Measurements from ENCODE around the gene NDUFA5. TPM values are rescaled to one million over a fixed set of nuclear protein-coding genes. Genes with fewer than 3 reads are reported as not detected.
"Not testable (repeated sequence)": the region's sequence is repeated elsewhere in the genome, so short reads cannot be mapped to it uniquely, and the experiment has no call there.

NDUFA5 gene
- total RNA-seq, 2 experiments from 2014 or later, result 50.8 to 74.9 TPM

DNA sequence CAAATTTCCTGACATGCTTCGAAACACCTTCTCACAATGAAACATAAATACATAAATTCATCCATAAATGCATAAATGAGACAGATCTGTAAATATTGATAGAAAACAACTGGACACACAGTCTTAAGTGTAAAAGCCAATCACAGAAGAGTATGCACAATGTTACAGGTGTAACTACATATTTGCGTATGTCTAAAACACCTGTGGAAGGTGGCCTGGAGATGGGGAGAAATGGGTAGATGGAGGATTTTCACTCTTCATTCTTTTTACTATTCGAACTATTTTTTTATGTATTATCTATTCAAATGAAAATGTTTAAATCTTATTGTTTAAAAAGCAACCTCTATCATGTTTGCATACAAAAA, 24.1 kb downstream of the NDUFA5 start:
- Histone ChIP-seq H3K9me3 (ENCODE audit: low read length) (no peaks in the 10 kb centered on the region), H3K27ac (ENCODE audit: low read depth, low read length, poor library complexity, severe bottlenecking) (no peak overlapping the region), H3K79me2 (ENCODE audit: insufficient read depth, low read depth, low read length) (0 out of 2 replicates have a peak, but pooled peaks cover 3% of the 10 kb centered on the region), H2AFZ (ENCODE audit: low read length) (no peak overlapping the region), H3K9me2 (ENCODE audit: insufficient read depth, low read length) (no peaks in the 10 kb centered on the region), H3K36me3 (ENCODE audit: insufficient read depth, low read length) (no peaks in the 10 kb centered on the region), H4K20me1 (ENCODE audit: insufficient read depth, low read length) (no peaks in the 10 kb centered on the region; the same call in 1 of the 2 replicates), H3K4me3 (ENCODE audit: low read depth, low read length, poor library complexity, severe bottlenecking) (no peak overlapping the region), H3K4me2 (ENCODE audit: low read length) (no peak overlapping the region), H3K4me1 (ENCODE audit: insufficient read depth, low read length, poor library complexity, severe bottlenecking) (no peaks in the 10 kb centered on the region)
- CTCF ChIA-PET (ENCODE audit: unreplicated experiment), result no interaction called here
- no TSS peak for BruUV-seq (replicated peaks)
- intact Hi-C loops (cut with micrococcal nuclease; ENCODE audit: unreplicated experiment), result no loop called here
- POLR2A ChIA-PET, result interaction anchor here (1.6 kb wide), 1 partner anchor 13 kb away, joined by 5 read pairs; no protein-coding TSS in a partner anchor
- TF ChIP-seq CTCF (conservative IDR thresholded peaks at IDR 0.05; ENCODE audit: low read length) (no peak), EZH2phosphoT487 (IDR thresholded peaks at IDR 0.05; ENCODE audit: borderline replicate concordance, low read depth, low read length) (peak; percentile 5; the same call in 1 of the 2 replicates)
- DNase-seq (ENCODE audit: low spot score), result no peak

- H3K79me2 ChIP-seq (ENCODE audit: insufficient read depth, low read depth, low read length); H3K4me2 ChIP-seq (ENCODE audit: low read length); H3K9me3 ChIP-seq (ENCODE audit: low read length); H2AFZ ChIP-seq (ENCODE audit: low read length); H3K36me3 ChIP-seq (ENCODE audit: insufficient read depth, low read length); POLR2A ChIA-PET; H3K4me1 ChIP-seq (ENCODE audit: insufficient read depth, low read length, poor library complexity, severe bottlenecking); intact Hi-C loops (cut with micrococcal nuclease; ENCODE audit: unreplicated experiment); H4K20me1 ChIP-seq (ENCODE audit: insufficient read depth, low read length); CTCF ChIA-PET (ENCODE audit: unreplicated experiment); H3K9me2 ChIP-seq (ENCODE audit: insufficient read depth, low read length); H3K27ac ChIP-seq (ENCODE audit: low read depth, low read length, poor library complexity, severe bottlenecking); H3K4me3 ChIP-seq (ENCODE audit: low read depth, low read length, poor library complexity, severe bottlenecking): not testable (repeated sequence)
- BruUV-seq (replicated peaks), result TSS peak; percentile 83
- 0 out of 2 replicates have a peak, but pooled peaks have one; percentile 6 for TF ChIP-seq EZH2phosphoT487 (IDR thresholded peaks at IDR 0.05; ENCODE audit: borderline replicate concordance, low read depth, low read length)
- peak; percentile 31 for DNase-seq (ENCODE audit: low spot score)
Measured at GRCh38 chr7:123532788-123533552, 24.6 kb downstream of the NDUFA5 start.

GRCh38 chr7:123532343-123532742, 25.3 kb downstream of the NDUFA5 start:
- H4K20me1 ChIP-seq (ENCODE audit: insufficient read depth, low read length); CTCF ChIA-PET (ENCODE audit: unreplicated experiment); H2AFZ ChIP-seq (ENCODE audit: low read length); DNase-seq (ENCODE audit: low spot score); H3K36me3 ChIP-seq (ENCODE audit: insufficient read depth, low read length); H3K9me3 ChIP-seq (ENCODE audit: low read length); POLR2A ChIA-PET; H3K4me1 ChIP-seq (ENCODE audit: insufficient read depth, low read length, poor library complexity, severe bottlenecking); intact Hi-C loops (cut with micrococcal nuclease; ENCODE audit: unreplicated experiment); H3K4me3 ChIP-seq (ENCODE audit: low read depth, low read length, poor library complexity, severe bottlenecking); H3K4me2 ChIP-seq (ENCODE audit: low read length); BruUV-seq (replicated peaks); H3K79me2 ChIP-seq (ENCODE audit: insufficient read depth, low read depth, low read length); H3K27ac ChIP-seq (ENCODE audit: low read depth, low read length, poor library complexity, severe bottlenecking); H3K9me2 ChIP-seq (ENCODE audit: insufficient read depth, low read length): not testable (repeated sequence)

DNA sequence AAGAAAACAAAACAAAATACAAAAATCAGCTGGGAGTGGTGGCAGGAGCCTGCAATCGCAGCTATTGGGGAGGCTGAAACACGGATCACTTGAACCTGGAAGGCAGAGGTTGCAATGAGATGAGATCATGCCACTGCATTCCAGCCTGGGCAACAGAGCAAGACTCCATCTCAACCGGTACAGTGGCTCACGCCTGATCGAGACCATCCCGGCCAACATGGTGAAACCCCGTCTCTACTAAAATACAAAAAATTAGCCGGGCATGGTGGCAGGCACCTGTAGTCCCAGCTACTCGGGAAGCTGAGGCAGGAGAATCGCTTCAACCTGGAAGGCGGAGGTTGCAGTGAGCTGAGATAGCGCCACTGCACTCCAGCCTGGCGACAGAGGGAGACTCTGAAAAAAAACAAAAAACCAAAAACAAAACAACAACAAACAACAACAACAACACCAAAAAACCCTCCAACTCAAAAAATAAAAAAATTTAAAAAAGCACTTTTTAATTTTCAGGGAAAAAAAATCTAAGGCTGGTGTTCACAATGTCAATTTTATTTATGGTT, 27.5 kb downstream of the NDUFA5 start:
- CTCF ChIA-PET (ENCODE audit: unreplicated experiment); intact Hi-C loops (cut with micrococcal nuclease; ENCODE audit: unreplicated experiment); H4K20me1 ChIP-seq (ENCODE audit: insufficient read depth, low read length); H3K9me3 ChIP-seq (ENCODE audit: low read length); H2AFZ ChIP-seq (ENCODE audit: low read length); H3K36me3 ChIP-seq (ENCODE audit: insufficient read depth, low read length); POLR2A ChIA-PET; H3K9me2 ChIP-seq (ENCODE audit: insufficient read depth, low read length); BruUV-seq (replicated peaks); H3K4me2 ChIP-seq (ENCODE audit: low read length); H3K27ac ChIP-seq (ENCODE audit: low read depth, low read length, poor library complexity, severe bottlenecking); H3K4me1 ChIP-seq (ENCODE audit: insufficient read depth, low read length, poor library complexity, severe bottlenecking); DNase-seq (ENCODE audit: low spot score); H3K4me3 ChIP-seq (ENCODE audit: low read depth, low read length, poor library complexity, severe bottlenecking); H3K79me2 ChIP-seq (ENCODE audit: insufficient read depth, low read depth, low read length): not testable (repeated sequence)
